CD4-positive, alpha-beta T cell treated with Interleukin-21 for 1 hour (primary cell): Measurements from ENCODE around the gene UCN2.

Experiments used
- DNase-seq: peaks from one replicate; pipeline ENCODE4 v3.0.0-alpha.2; 2020

UCN2 gene

GRCh38 chr3:48563382-48563918, at the start of gene UCN2:
UCN2 (minus strand) TSS chr3:48563781; CDS start chr3:48563124, 657 bp downstream.
- no peak for DNase-seq

GRCh38 chr3:48612309-48612708, 48.7 kb upstream of the UCN2 start:
- no peak for DNase-seq

GRCh38 chr3:48609088-48610005, 45.8 kb upstream of the UCN2 start, which contains the start of gene UQCRC1:
UQCRC1 (minus strand) TSS chr3:48609646; CDS start chr3:48609620, 26 bp downstream.
- DNase-seq: peak; percentile 94

- DNase-seq: no peak
Measured at GRCh38 chr3:48607519-48607918, 43.9 kb upstream of the UCN2 start.

GRCh38 chr3:48601622-48601994, 38.0 kb upstream of the UCN2 start:
- no peak for DNase-seq

- DNase-seq: no peak
Measured at GRCh38 chr3:48600711-48601621, 37.4 kb upstream of the UCN2 start.

GRCh38 chr3:48599509-48600285, 36.1 kb upstream of the UCN2 start:
- DNase-seq: no peak

GRCh38 chr3:48599077-48599501, 35.5 kb upstream of the UCN2 start:
- DNase-seq: no peak

GRCh38 chr3:48598323-48599076, 34.9 kb upstream of the UCN2 start:
- no peak for DNase-seq

GRCh38 chr3:48597408-48597800, 33.8 kb upstream of the UCN2 start:
- no peak for DNase-seq

- no peak for DNase-seq
Measured at GRCh38 chr3:48596676-48597407, 33.3 kb upstream of the UCN2 start.

- DNase-seq: no peak
Measured at GRCh38 chr3:48596157-48596556, 32.6 kb upstream of the UCN2 start.

- DNase-seq: no peak
Measured at GRCh38 chr3:48595526-48596121, 32.0 kb upstream of the UCN2 start.

- no peak for DNase-seq
Measured at GRCh38 chr3:48595075-48595525, 31.5 kb upstream of the UCN2 start, which contains the start of gene COL7A1. COL7A1 (minus strand) TSS chr3:48595329; CDS start chr3:48595159, 170 bp downstream.

GRCh38 chr3:48594417-48595049, 31.0 kb upstream of the UCN2 start:
- no peak for DNase-seq

GRCh38 chr3:48593337-48593736, 29.8 kb upstream of the UCN2 start:
- DNase-seq: no peak

GRCh38 chr3:48592519-48593087, 29.0 kb upstream of the UCN2 start:
- no peak for DNase-seq

GRCh38 chr3:48591886-48592518, 28.4 kb upstream of the UCN2 start:
- DNase-seq: no peak

- no peak for DNase-seq
Measured at GRCh38 chr3:48591436-48591835, 27.9 kb upstream of the UCN2 start.
